NCI-H2107 treated with DMSO at 0.1 percent for 48 hours (cell line): Measurements from ENCODE around the gene SLC47A2.
A peak's percentile ranks its signal among the peaks of the same experiment; 100 is the strongest.
"Not testable (repeated sequence)": the region's sequence is repeated elsewhere in the genome, so short reads cannot be mapped to it uniquely, and the experiment has no call there.

ENCODE experiments used
- DNase-seq: peaks from one replicate; lab custom pipeline; 2025; ENCODE audit not compliant: unreplicated experiment; lab: John Stamatoyannopoulos, UW

Gene SLC47A2

GRCh38 chr17:19708431-19709175, 7.8 kb downstream of the SLC47A2 start:
- no peak for DNase-seq

GRCh38 chr17:19707728-19708221, 8.6 kb downstream of the SLC47A2 start:
- no peak for DNase-seq

GRCh38 chr17:19706791-19707727, 9.3 kb downstream of the SLC47A2 start:
- peak; percentile 55 for DNase-seq

- DNase-seq: peak; percentile 4
Observed at GRCh38 chr17:19705771-19706770, 10.3 kb downstream of the SLC47A2 start.

- no peak for DNase-seq
Observed at GRCh38 chr17:19705201-19705600, 11.2 kb downstream of the SLC47A2 start.

- DNase-seq: no peak
Observed at GRCh38 chr17:19703828-19704613, 12.4 kb downstream of the SLC47A2 start.

- DNase-seq: no peak
Observed at GRCh38 chr17:19703106-19703827, 13.1 kb downstream of the SLC47A2 start.

- DNase-seq: no peak
Observed at GRCh38 chr17:19702217-19702641, 14.2 kb downstream of the SLC47A2 start.

- DNase-seq: no peak
Observed at GRCh38 chr17:19686400-19687090, 29.8 kb downstream of the SLC47A2 start.

- DNase-seq: not testable (repeated sequence)
Observed at GRCh38 chr17:19684909-19685580, 31.3 kb downstream of the SLC47A2 start.

- DNase-seq: no peak
Observed at GRCh38 chr17:19683117-19683516, 33.3 kb downstream of the SLC47A2 start.

- DNase-seq: no peak
Observed at GRCh38 chr17:19678581-19679453, 37.6 kb downstream of the SLC47A2 start.

GRCh38 chr17:19677736-19678379, 38.5 kb downstream of the SLC47A2 start:
- DNase-seq: no peak

GRCh38 chr17:19676896-19677295, 39.5 kb downstream of the SLC47A2 start:
- no peak for DNase-seq

- no peak for DNase-seq
Observed at GRCh38 chr17:19673623-19674022, 42.8 kb downstream of the SLC47A2 start.

- DNase-seq: no peak
Observed at GRCh38 chr17:19672009-19672750, 44.2 kb downstream of the SLC47A2 start.
